Transverse colon (tissue), 3 donors: Measurements from ENCODE around the gene PTBP1.

Source experiments
- EP300 ChIP-seq: sonication (generic); formaldehyde crosslinking; IDR thresholded peaks from one replicate; pipeline ENCODE4 v1.6.1; 2017; ENCODE audit warnings: antibody characterized with exemption, low read depth
- TF ChIP-seq, protein P1 (sequence below), 5 experiments: fragments of 200-600 bp in 3 of 5; fragments of 450-650 bp in 2 of 5; sonication (generic) in 3 of 5; IDR thresholded peaks; 1 replicate in 2 of 5; 2 replicates in 3 of 5; pipeline ENCODE4 v1.5.1; 2016 to 2017; ENCODE audit warnings: antibody characterized with exemption in 5 of 5, inconsistent platforms in 3 of 5, mild to moderate bottlenecking in 2 of 5, moderate library complexity in 1 of 5

DNA sequence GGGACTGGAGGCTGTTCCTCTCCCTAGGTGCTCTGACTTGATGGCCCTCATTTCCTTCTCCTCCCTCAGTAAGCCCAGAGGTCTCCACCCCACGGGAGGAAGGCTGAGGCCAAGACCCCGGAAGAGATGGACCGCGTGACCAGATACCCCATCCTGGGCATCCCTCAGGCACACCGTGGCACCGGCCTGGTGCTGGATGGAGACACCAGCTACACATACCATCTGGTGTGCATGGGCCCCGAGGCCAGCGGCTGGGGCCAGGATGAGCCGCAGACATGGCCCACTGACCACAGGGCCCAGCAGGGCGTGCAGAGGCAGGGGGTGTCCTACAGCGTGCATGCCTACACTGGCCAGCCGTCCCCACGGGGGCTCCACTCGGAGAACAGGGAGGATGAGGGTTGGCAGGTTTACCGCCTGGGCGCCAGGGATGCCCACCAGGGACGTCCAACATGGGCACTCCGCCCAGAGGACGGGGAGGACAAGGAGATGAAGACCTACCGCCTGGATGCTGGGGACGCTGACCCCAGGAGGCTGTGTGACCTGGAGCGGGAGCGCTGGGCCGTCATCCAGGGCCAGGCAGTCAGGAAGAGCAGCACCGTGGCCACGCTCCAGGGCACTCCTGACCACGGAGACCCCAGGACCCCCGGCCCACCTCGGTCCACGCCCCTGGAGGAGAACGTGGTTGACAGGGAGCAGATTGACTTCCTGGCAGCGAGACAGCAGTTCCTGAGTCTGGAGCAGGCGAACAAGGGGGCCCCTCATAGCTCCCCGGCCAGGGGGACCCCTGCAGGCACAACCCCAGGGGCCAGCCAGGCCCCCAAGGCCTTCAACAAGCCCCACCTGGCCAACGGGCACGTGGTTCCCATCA is 40.2 kb upstream of the PTBP1 start:
- TF ChIP-seq, protein P1, sequence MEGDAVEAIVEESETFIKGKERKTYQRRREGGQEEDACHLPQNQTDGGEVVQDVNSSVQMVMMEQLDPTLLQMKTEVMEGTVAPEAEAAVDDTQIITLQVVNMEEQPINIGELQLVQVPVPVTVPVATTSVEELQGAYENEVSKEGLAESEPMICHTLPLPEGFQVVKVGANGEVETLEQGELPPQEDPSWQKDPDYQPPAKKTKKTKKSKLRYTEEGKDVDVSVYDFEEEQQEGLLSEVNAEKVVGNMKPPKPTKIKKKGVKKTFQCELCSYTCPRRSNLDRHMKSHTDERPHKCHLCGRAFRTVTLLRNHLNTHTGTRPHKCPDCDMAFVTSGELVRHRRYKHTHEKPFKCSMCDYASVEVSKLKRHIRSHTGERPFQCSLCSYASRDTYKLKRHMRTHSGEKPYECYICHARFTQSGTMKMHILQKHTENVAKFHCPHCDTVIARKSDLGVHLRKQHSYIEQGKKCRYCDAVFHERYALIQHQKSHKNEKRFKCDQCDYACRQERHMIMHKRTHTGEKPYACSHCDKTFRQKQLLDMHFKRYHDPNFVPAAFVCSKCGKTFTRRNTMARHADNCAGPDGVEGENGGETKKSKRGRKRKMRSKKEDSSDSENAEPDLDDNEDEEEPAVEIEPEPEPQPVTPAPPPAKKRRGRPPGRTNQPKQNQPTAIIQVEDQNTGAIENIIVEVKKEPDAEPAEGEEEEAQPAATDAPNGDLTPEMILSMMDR (IDR thresholded peaks at IDR 0.05) = no peak
- no peak for TF ChIP-seq EP300
